Activated CD4-positive, alpha-beta T cell treated with anti-CD3 and anti-CD28 coated beads, Interleukin-2, amount 50 U/mL, for 48 hours (primary cell): ENCODE measurements around the gene TRAPPC6A.
A peak's percentile ranks its signal among the peaks of the same experiment; 100 is the strongest.

ENCODE experiments used
- DNase-seq, 2 experiments: peaks; one replicate each; pipeline ENCODE4 v3.0.0-alpha.2; 2020

Gene TRAPPC6A

GRCh38 chr19:45161738-45162607, 16.1 kb downstream of the TRAPPC6A start:
- no peak for DNase-seq

- no peak for DNase-seq
Measured at GRCh38 chr19:45160870-45161737, 16.9 kb downstream of the TRAPPC6A start, which contains the start of gene NKPD1. Gene NKPD1, minus strand, starts transcription at chr19:45160982. Its CDS starts 832 bp downstream, at chr19:45160150.

- DNase-seq: no peak
Measured at GRCh38 chr19:45159971-45160324, 18.1 kb downstream of the TRAPPC6A start.

- DNase-seq: no peak
Measured at GRCh38 chr19:45159210-45159970, 18.6 kb downstream of the TRAPPC6A start.

GRCh38 chr19:45158503-45159209, 19.4 kb downstream of the TRAPPC6A start:
- DNase-seq: no peak

GRCh38 chr19:45156751-45157150, 21.3 kb downstream of the TRAPPC6A start:
- no peak for DNase-seq

GRCh38 chr19:45156011-45156630, 21.9 kb downstream of the TRAPPC6A start:
- DNase-seq: no peak

- DNase-seq: peak in 1 of 2 experiments; percentile 37
Measured at GRCh38 chr19:45154064-45154827, 23.8 kb downstream of the TRAPPC6A start.

- DNase-seq: peak; percentile 39 to 45
Measured at GRCh38 chr19:45153339-45154063, 24.5 kb downstream of the TRAPPC6A start.

GRCh38 chr19:45152504-45153338, 25.3 kb downstream of the TRAPPC6A start:
- DNase-seq: peak; percentile 35 to 46

- no peak for DNase-seq
Measured at GRCh38 chr19:45151821-45152503, 26.1 kb downstream of the TRAPPC6A start.

- DNase-seq: no peak
Measured at GRCh38 chr19:45151320-45151719, 26.7 kb downstream of the TRAPPC6A start.

GRCh38 chr19:45150751-45151281, 27.2 kb downstream of the TRAPPC6A start:
- no peak for DNase-seq

- no peak for DNase-seq
Measured at GRCh38 chr19:45150180-45150579, 27.9 kb downstream of the TRAPPC6A start.

- no peak for DNase-seq
Measured at GRCh38 chr19:45149129-45149528, 28.9 kb downstream of the TRAPPC6A start.

GRCh38 chr19:45147835-45148676, 30.0 kb downstream of the TRAPPC6A start:
- no peak for DNase-seq

GRCh38 chr19:45146741-45147205, 31.3 kb downstream of the TRAPPC6A start:
- no peak for DNase-seq
